Kidney (tissue), 14 donors: ENCODE data around the gene VASP. TPM values are rescaled to one million over a fixed set of nuclear protein-coding genes. Genes with fewer than 3 reads are reported as not detected.

Experiments
- DNase-seq, 5 donors: peaks; one replicate each; pipeline ENCODE4 v3.0.0-alpha.2; 2013 to 2020
- FAIRE-seq: peaks from 2 replicates; lab custom pipeline; 2012; peaks lifted over from hg19 to GRCh38; lab: Jason Lieb, UNC
- H3K27ac ChIP-seq, 2 donors: one replicate each; pipeline ENCODE4 v1.7.0; 2013; ENCODE audit warnings: low read depth in 2 of 2, low read length in 2 of 2, inconsistent platforms in 1 of 2
- H3K27me3 ChIP-seq: one replicate; pipeline ENCODE4 v1.7.1; 2013; ENCODE audit warnings: low read length, inconsistent platforms; ENCODE audit not compliant: control insufficient read depth, insufficient read depth
- H3K36me3 ChIP-seq, 3 donors: one replicate each; pipeline versions ENCODE4 v1.7.0 to v1.7.1; 2013; ENCODE audit warnings: low read length in 3 of 3, control low read depth in 1 of 3, inconsistent platforms in 1 of 3; ENCODE audit not compliant: insufficient read depth in 3 of 3, control insufficient read depth in 2 of 3
- H3K4me1 ChIP-seq, 3 donors: one replicate each; pipeline versions ENCODE4 v1.7.0 to v1.7.1; 2013; ENCODE audit warnings: low read length in 3 of 3, inconsistent platforms in 1 of 3, low read depth in 1 of 3; ENCODE audit not compliant: control insufficient read depth in 2 of 3, insufficient read depth in 2 of 3
- H3K4me3 ChIP-seq, 3 donors: one replicate each; pipeline versions ENCODE4 v1.7.0 to v1.8.1; 2013; ENCODE audit warnings: low read length in 3 of 3, control low read depth in 1 of 3, inconsistent platforms in 1 of 3
- H3K9ac ChIP-seq, 3 donors: one replicate each; pipeline versions ENCODE4 v1.7.0 to v1.7.1; 2013; ENCODE audit warnings: low read length in 3 of 3, control low read depth in 1 of 3, inconsistent platforms in 1 of 3
- H3K9me3 ChIP-seq, 3 donors: one replicate each; pipeline versions ENCODE4 v1.7.0 to v1.7.1; 2013; ENCODE audit warnings: low read length in 3 of 3, control low read depth in 1 of 3, inconsistent platforms in 1 of 3; ENCODE audit not compliant: control insufficient read depth in 2 of 3, insufficient read depth in 1 of 3
- CTCF ChIP-seq: IDR thresholded peaks from 3 replicates; pipeline ENCODE4 v1.5.1; 2012; ENCODE audit warnings: mild to moderate bottlenecking, moderate library complexity, borderline replicate concordance; ENCODE audit not compliant: insufficient read depth; ENCODE audit errors: extremely low read depth
- intact Hi-C: fragments of 100-400 bp; cut with DNase I; formaldehyde crosslinking; loops from one replicate; pipeline ENCODE4 v1.11.1; 2022
- polyA plus RNA-seq: library from polyadenylated mRNA; stranded (reverse); fragments of 350-450 nt; fragmentation: Illumina TruSeq; extraction: RNeasy Lipid Tissue Mini Kit (QIAGEN cat#74804); gene quantifications from one replicate; pipeline ENCODE4 v1.2.3, GENCODE V29; 2014; ENCODE audit warnings: low read depth, low replicate concordance; ENCODE audit not compliant: insufficient read depth
- total RNA-seq: library from RNA; stranded (reverse); fragmentation: NEBNext Ultra II Directional; extraction: Animal tissue kit (Norgen Biotek cat#: 25700); gene quantifications from one replicate; pipeline ENCODE4 v1.2.1, GENCODE V29; 2021
- donor health status: control.
- donor health status: control.
- donor health status: control.
- donor health status: control.
- donor health status: control.
- donor health status: DM: yes; HTN: yes; CAD: no.
- donor health status: Normal renal cell carcinoma (clear cell type).

VASP gene
- total and polyA plus RNA-seq, 2 donors from 2014 or later = 36.3 to 105 TPM

GRCh38 chr19:45556835-45557234 is 49.6 kb downstream of the VASP start:
- H3K27ac ChIP-seq = no peak overlapping the region
- intact Hi-C loops = no loop called here
- DNase-seq (no peak), FAIRE-seq (no peak)
- no peak overlapping the region for H3K9ac ChIP-seq
- no peaks in the 10 kb centered on the region for H3K27me3 ChIP-seq
- TF ChIP-seq CTCF = no peak
- no peaks in the 10 kb centered on the region for H3K9me3 ChIP-seq
- H3K4me3 ChIP-seq = no peak overlapping the region
- H3K36me3 ChIP-seq = peaks cover 0 to 2% (median 0%) of the 10 kb centered on the region in 3 donors
- H3K4me1 ChIP-seq = peaks cover 0 to under 1% (median 0%) of the 10 kb centered on the region in 3 donors

- Histone ChIP-seq H3K9me3 (no peaks in the 10 kb centered on the region), H3K4me1 (no peaks in the 10 kb centered on the region), H3K27ac (no peak overlapping the region), H3K27me3 (no peaks in the 10 kb centered on the region), H3K36me3 (no peaks in the 10 kb centered on the region), H3K4me3 (no peak overlapping the region), H3K9ac (no peak overlapping the region)
- DNase-seq (peak in 4 of 5 donors; percentile 53 to 75 (median 60)), FAIRE-seq (no peak)
- intact Hi-C loops = no loop called here
- peak; percentile 60 for TF ChIP-seq CTCF
Measured at GRCh38 chr19:45558399-45558878, 51.2 kb downstream of the VASP start.

- DNase-seq (no peak), FAIRE-seq (no peak)
- Histone ChIP-seq H3K36me3 (no peaks in the 10 kb centered on the region), H3K9me3 (no peaks in the 10 kb centered on the region), H3K4me3 (no peak overlapping the region), H3K27me3 (no peaks in the 10 kb centered on the region), H3K9ac (no peak overlapping the region), H3K27ac (no peak overlapping the region), H3K4me1 (no peaks in the 10 kb centered on the region)
- no peak for TF ChIP-seq CTCF
- intact Hi-C loops = no loop called here
Measured at GRCh38 chr19:45560038-45560437, 52.8 kb downstream of the VASP start.

- intact Hi-C loops = no loop called here
- Histone ChIP-seq H3K9me3 (no peaks in the 10 kb centered on the region), H3K4me3 (no peak overlapping the region), H3K4me1 (no peaks in the 10 kb centered on the region), H3K27me3 (no peaks in the 10 kb centered on the region), H3K36me3 (no peaks in the 10 kb centered on the region), H3K27ac (no peak overlapping the region), H3K9ac (no peak overlapping the region)
- no peak for TF ChIP-seq CTCF
- FAIRE-seq (no peak), DNase-seq (no peak)
Measured at GRCh38 chr19:45560686-45561085, 53.4 kb downstream of the VASP start.
